SK-N-SH (cell line): ENCODE measurements around the gene BCL7B. TPM values are rescaled to one million over a fixed set of nuclear protein-coding genes. Genes with fewer than 3 reads are reported as not detected.
"Not testable (repeated sequence)": the region's sequence is repeated elsewhere in the genome, so short reads cannot be mapped to it uniquely, and the experiment has no call there.

Experiments
- CTCF ChIA-PET: fragments of 300-600, 350-600 bp; formaldehyde crosslinking; extraction: SDS; loops from one replicate; lab custom pipeline; 2021; lab: Yijun Ruan, JAX
- POLR2A ChIA-PET: fragments of 350-600 bp; sonication (Branson Sonifier 250); formaldehyde crosslinking; extraction: SDS; loops from one replicate; lab custom pipeline; 2020; ENCODE audit warnings: antibody characterized with exemption, inconsistent platforms; lab: Yijun Ruan, JAX
- DNase-seq: peaks from one replicate; pipeline ENCODE4 v3.0.0; 2012
- H2AFZ ChIP-seq: fragments of 200-600 bp; sonication (generic); 2 replicates; pipeline ENCODE4 v1.8.1; 2016; ENCODE audit warnings: antibody characterized with exemption, mild to moderate bottlenecking, low read depth
- H3F3A ChIP-seq: fragments of 200-600 bp; sonication (generic); replicated peaks from 2 replicates; pipeline ENCODE3; 2016; ENCODE audit warnings: antibody characterized with exemption, mild to moderate bottlenecking; ENCODE audit not compliant: insufficient read depth
- H3K27ac ChIP-seq, 2 experiments: fragments of 200-500 bp in 1 of 2; fragments of 200-600 bp in 1 of 2; sonication (Bioruptor generic) in 1 of 2; sonication (generic), shearing (Covaris generic) in 1 of 2; 2 replicates each; pipeline versions ENCODE4 v1.5.1 to v1.6.1; 2014 to 2016; ENCODE audit warnings: low read depth in 2 of 2, inconsistent platforms in 1 of 2, low read length in 1 of 2, mild to moderate bottlenecking in 1 of 2, mixed read lengths in 1 of 2
- H3K27me3 ChIP-seq: fragments of 200-600 bp; sonication (generic), shearing (Covaris generic); 2 replicates; pipeline ENCODE4 v1.6.1; 2016; ENCODE audit warnings: mixed run types; ENCODE audit not compliant: insufficient read depth
- H3K36me3 ChIP-seq, 2 experiments: fragments of 200-500 bp in 1 of 2; fragments of 200-600 bp in 1 of 2; sonication (Bioruptor generic) in 1 of 2; sonication (generic) in 1 of 2; replicated peaks in 1 of 2; 2 replicates each; pipeline versions ENCODE3 to v1.5.1; 2014 to 2016; ENCODE audit warnings: low read length in 1 of 2, mild to moderate bottlenecking in 1 of 2; ENCODE audit not compliant: insufficient read depth in 2 of 2, control insufficient read depth in 1 of 2
- H3K4me1 ChIP-seq, 2 experiments: fragments of 200-500 bp in 1 of 2; fragments of 200-600 bp in 1 of 2; sonication (Bioruptor generic) in 1 of 2; sonication (generic), shearing (Covaris generic) in 1 of 2; 2 replicates each; pipeline versions ENCODE4 v1.5.1 to v1.6.1; 2014 to 2016; ENCODE audit warnings: low read depth in 1 of 2, low read length in 1 of 2, mixed run types in 1 of 2; ENCODE audit not compliant: insufficient read depth in 2 of 2, control insufficient read depth in 1 of 2
- H3K4me2 ChIP-seq: fragments of 200-600 bp; sonication (generic), shearing (Covaris generic); 2 replicates; pipeline ENCODE4 v1.6.1; 2017; ENCODE audit warnings: mixed run types
- H3K4me3 ChIP-seq, 2 experiments: fragments of 200-500 bp in 1 of 2; fragments of 200-600 bp in 1 of 2; sonication (Bioruptor generic) in 1 of 2; sonication (generic), shearing (Covaris generic) in 1 of 2; 2 replicates each; pipeline versions ENCODE4 v1.5.1 to v1.8.1; 2014 to 2016; ENCODE audit warnings: low read depth in 2 of 2, inconsistent platforms in 1 of 2, low read length in 1 of 2, mild to moderate bottlenecking in 1 of 2, mixed read lengths in 1 of 2, moderate library complexity in 1 of 2
- H3K79me2 ChIP-seq: fragments of 200-600 bp; sonication (generic); 2 replicates; pipeline ENCODE4 v1.8.1; 2017; ENCODE audit warnings: mild to moderate bottlenecking; ENCODE audit not compliant: insufficient read depth
- H3K9ac ChIP-seq: fragments of 200-600 bp; sonication (generic); 2 replicates; pipeline ENCODE4 v1.6.1; 2017; ENCODE audit warnings: mixed run types
- H3K9me2 ChIP-seq: fragments of 200-600 bp; sonication (generic); 2 replicates; pipeline ENCODE4 v1.6.1; 2017; ENCODE audit warnings: mixed run types
- H3K9me3 ChIP-seq: fragments of 200-600 bp; sonication (generic); 2 replicates; pipeline ENCODE4 v1.6.1; 2017; ENCODE audit warnings: mixed run types, mild to moderate bottlenecking, moderate library complexity
- H4K20me1 ChIP-seq: fragments of 200-600 bp; sonication (generic); 2 replicates; pipeline ENCODE4 v1.6.1; 2017; ENCODE audit warnings: mild to moderate bottlenecking, mixed run types; ENCODE audit not compliant: insufficient read depth
- FOSL2 ChIP-seq: IDR thresholded peaks from 2 replicates; pipeline ENCODE4 v1.4.0; 2012; ENCODE audit warnings: low read depth, mild to moderate bottlenecking, moderate library complexity, borderline replicate concordance
- FOXJ3 ChIP-seq: sonication (generic); formaldehyde crosslinking; IDR thresholded peaks from 2 replicates; pipeline ENCODE4 v1.5.1; 2020; ENCODE audit warnings: mild to moderate bottlenecking, missing genetic modification reagents
- MEF2A ChIP-seq: IDR thresholded peaks from 2 replicates; pipeline ENCODE4 v1.4.0; 2012; ENCODE audit warnings: low read depth, borderline replicate concordance
- NFIC ChIP-seq: IDR thresholded peaks from 2 replicates; pipeline ENCODE4 v1.4.0; 2012; ENCODE audit warnings: borderline replicate concordance
- NRF1 ChIP-seq: IDR thresholded peaks from 2 replicates; pipeline ENCODE4 v1.6.1; 2012; ENCODE audit warnings: low read depth, mild to moderate bottlenecking, low read length
- POLR2AphosphoS5 ChIP-seq: IDR thresholded peaks from 2 replicates; pipeline ENCODE4 v1.6.1; 2012; ENCODE audit warnings: low read depth, low read length
- RAD21 ChIP-seq: IDR thresholded peaks from 2 replicates; pipeline ENCODE4 v1.6.1; 2012; ENCODE audit warnings: mild to moderate bottlenecking, low read length
- RCOR1 ChIP-seq: fragments of 150-350 bp; IDR thresholded peaks from 2 replicates; pipeline ENCODE4 v1.6.1; 2017; ENCODE audit warnings: antibody characterized with exemption, low read length
- RXRA ChIP-seq: IDR thresholded peaks from 2 replicates; pipeline ENCODE4 v1.4.0; 2012; ENCODE audit warnings: low read depth, mild to moderate bottlenecking, borderline replicate concordance
- SIN3A ChIP-seq: IDR thresholded peaks from 2 replicates; pipeline ENCODE4 v1.6.1; 2012; ENCODE audit warnings: low read depth, mild to moderate bottlenecking, low read length, moderate library complexity, borderline replicate concordance
- TAF1 ChIP-seq: IDR thresholded peaks from 2 replicates; pipeline ENCODE4 v1.6.1; 2012; ENCODE audit warnings: low read depth, mild to moderate bottlenecking, low read length, moderate library complexity, borderline replicate concordance
- TEAD4 ChIP-seq: IDR thresholded peaks from 2 replicates; pipeline ENCODE4 v1.4.0; 2012; ENCODE audit warnings: mild to moderate bottlenecking, borderline replicate concordance; ENCODE audit not compliant: insufficient read depth
- WGBS: methylation state at CpG from one replicate; pipeline ENCODE4 v1.1.6; 2017; ENCODE audit warnings: low lambda C conversion rate; 5-methylcytosine and 5-hydroxymethylcytosine counted together
- polyA plus RNA-seq, 3 experiments: library from polyadenylated mRNA; depleted of rRNA; stranded (reverse); fragments of >200 nt; gene quantifications; 2 replicates each; pipeline ENCODE4 v1.2.3, GENCODE V29; 2012
- TF ChIP-seq, protein P1 (sequence below): fragments of 150-350 bp; IDR thresholded peaks from 2 replicates; pipeline ENCODE4 v1.6.1; 2017; ENCODE audit warnings: antibody characterized with exemption, low read length, low read depth, borderline replicate concordance
- TF ChIP-seq, protein P2 (sequence below): fragments of 150-350 bp; IDR thresholded peaks from 2 replicates; pipeline ENCODE4 v1.6.1; 2016; ENCODE audit warnings: mild to moderate bottlenecking, low read depth, low read length
- TF ChIP-seq, protein P3 (sequence below): fragments of 200-600 bp; sonication (generic); IDR thresholded peaks from 2 replicates; pipeline ENCODE4 v1.6.1; 2017; ENCODE audit warnings: antibody characterized with exemption, mild to moderate bottlenecking, moderate library complexity
- TF ChIP-seq, protein P4 (sequence below): IDR thresholded peaks from 2 replicates; pipeline ENCODE4 v1.4.0; 2012; ENCODE audit warnings: low read depth, borderline replicate concordance

The BCL7B gene
- polyA plus RNA-seq, 1 of the 3 experiments (the other 2 are of a cell fraction), result 114 TPM

DNA sequence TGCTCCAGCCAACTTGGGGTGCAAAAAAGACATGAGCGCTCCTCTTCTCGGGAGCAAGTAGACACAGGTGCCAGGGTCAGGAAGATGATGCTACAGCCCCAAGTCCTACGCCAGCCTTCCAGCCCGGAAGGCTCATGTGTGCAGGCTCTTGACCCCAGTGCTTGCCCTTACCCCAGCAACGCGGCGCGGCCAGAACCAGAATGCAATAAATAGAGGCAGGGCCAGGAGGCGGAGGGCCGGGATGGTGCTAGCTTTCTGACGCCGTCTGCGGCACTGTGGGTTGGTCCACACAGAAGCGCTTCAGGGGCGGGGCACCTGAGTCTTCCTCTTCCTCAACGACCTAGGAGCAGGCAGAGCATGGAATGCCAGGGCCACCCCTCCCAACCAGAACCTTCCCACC is 20.4 kb downstream of the BCL7B start:
- POLR2A ChIA-PET, result no interaction called here
- Histone ChIP-seq H3K9me2 (no peaks in the 10 kb centered on the region), H3K4me1 (no peaks in the 10 kb centered on the region), H3K36me3 (peaks cover 37 to 49% of the 10 kb centered on the region in 2 experiments), H3K4me2 (no peak overlapping the region), H3F3A (no peaks in the 10 kb centered on the region), H3K9ac (no peak overlapping the region)
- no peak for DNase-seq
- TF ChIP-seq FOXJ3, result no peak
- TF ChIP-seq, protein P1, sequence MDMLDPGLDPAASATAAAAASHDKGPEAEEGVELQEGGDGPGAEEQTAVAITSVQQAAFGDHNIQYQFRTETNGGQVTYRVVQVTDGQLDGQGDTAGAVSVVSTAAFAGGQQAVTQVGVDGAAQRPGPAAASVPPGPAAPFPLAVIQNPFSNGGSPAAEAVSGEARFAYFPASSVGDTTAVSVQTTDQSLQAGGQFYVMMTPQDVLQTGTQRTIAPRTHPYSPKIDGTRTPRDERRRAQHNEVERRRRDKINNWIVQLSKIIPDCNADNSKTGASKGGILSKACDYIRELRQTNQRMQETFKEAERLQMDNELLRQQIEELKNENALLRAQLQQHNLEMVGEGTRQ, result no peak
- no peak for TF ChIP-seq RCOR1
- TF ChIP-seq RXRA, result no peak
- TF ChIP-seq POLR2AphosphoS5, result no peak
- no peak for TF ChIP-seq NFIC
- TF ChIP-seq, protein P2, sequence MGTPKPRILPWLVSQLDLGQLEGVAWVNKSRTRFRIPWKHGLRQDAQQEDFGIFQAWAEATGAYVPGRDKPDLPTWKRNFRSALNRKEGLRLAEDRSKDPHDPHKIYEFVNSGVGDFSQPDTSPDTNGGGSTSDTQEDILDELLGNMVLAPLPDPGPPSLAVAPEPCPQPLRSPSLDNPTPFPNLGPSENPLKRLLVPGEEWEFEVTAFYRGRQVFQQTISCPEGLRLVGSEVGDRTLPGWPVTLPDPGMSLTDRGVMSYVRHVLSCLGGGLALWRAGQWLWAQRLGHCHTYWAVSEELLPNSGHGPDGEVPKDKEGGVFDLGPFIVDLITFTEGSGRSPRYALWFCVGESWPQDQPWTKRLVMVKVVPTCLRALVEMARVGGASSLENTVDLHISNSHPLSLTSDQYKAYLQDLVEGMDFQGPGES, result no peak
- TF ChIP-seq TEAD4, result no peak
- TF ChIP-seq, protein P3, sequence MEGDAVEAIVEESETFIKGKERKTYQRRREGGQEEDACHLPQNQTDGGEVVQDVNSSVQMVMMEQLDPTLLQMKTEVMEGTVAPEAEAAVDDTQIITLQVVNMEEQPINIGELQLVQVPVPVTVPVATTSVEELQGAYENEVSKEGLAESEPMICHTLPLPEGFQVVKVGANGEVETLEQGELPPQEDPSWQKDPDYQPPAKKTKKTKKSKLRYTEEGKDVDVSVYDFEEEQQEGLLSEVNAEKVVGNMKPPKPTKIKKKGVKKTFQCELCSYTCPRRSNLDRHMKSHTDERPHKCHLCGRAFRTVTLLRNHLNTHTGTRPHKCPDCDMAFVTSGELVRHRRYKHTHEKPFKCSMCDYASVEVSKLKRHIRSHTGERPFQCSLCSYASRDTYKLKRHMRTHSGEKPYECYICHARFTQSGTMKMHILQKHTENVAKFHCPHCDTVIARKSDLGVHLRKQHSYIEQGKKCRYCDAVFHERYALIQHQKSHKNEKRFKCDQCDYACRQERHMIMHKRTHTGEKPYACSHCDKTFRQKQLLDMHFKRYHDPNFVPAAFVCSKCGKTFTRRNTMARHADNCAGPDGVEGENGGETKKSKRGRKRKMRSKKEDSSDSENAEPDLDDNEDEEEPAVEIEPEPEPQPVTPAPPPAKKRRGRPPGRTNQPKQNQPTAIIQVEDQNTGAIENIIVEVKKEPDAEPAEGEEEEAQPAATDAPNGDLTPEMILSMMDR, result no peak
- no peak for TF ChIP-seq SIN3A
- TF ChIP-seq TAF1, result no peak
- TF ChIP-seq, all 33 proteins: peak for 0
- Histone ChIP-seq H3K27me3 (no peaks in the 10 kb centered on the region), H4K20me1 (0 out of 2 replicates have a peak, but pooled peaks cover 4% of the 10 kb centered on the region), H2AFZ (no peak overlapping the region), H3K79me2 (peaks cover 24% of the 10 kb centered on the region), H3K27ac (no peak overlapping the region), H3K4me3 (no peak overlapping the region), H3K9me3 (no peaks in the 10 kb centered on the region)
- CTCF ChIA-PET, result interaction anchor here (0.7 to 1.2 kb wide), 2 partner anchors 10 kb away, joined by 3 read pairs; no protein-coding TSS in a partner anchor
- WGBS, result 95% methylated on average over 16 of the region's 16 CpGs

DNA sequence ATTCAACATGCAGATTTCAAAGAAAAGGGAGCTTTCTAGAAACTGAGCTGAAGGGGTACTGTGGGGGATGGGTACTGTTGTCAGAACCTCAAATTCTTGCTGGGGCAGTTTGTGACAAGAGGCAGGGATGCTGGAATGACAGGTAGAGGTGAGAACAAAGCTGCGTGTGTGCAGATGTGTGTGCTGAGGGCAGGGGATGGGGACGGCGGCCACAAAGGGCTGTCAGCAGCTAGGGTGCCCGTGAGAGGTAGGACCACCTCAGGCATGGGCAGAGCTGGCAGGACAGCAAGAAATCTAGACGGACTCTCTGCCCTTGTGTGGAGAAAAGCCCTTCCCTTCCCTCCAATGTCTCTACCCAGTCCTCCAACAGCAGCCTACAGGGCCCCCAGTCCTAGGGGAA is 21.0 kb downstream of the BCL7B start:
- H3K4me1 ChIP-seq, result no peaks in the 10 kb centered on the region
- H3K9me3 ChIP-seq, result no peaks in the 10 kb centered on the region
- no peak overlapping the region for H3K4me3 ChIP-seq
- 88% methylated on average over 5 of the region's 5 CpGs for WGBS
- no peak overlapping the region for H2AFZ ChIP-seq
- H3K4me2 ChIP-seq, result no peak overlapping the region
- POLR2A ChIA-PET, result no interaction called here
- H3K27me3 ChIP-seq, result no peaks in the 10 kb centered on the region
- peaks cover 32 to 46% of the 10 kb centered on the region in 2 experiments for H3K36me3 ChIP-seq
- CTCF ChIA-PET, result interaction anchor here (0.7 to 1.2 kb wide), 4 partner anchors 9 to 71 kb away, joined by 3 to 4 read pairs (median 3); no protein-coding TSS in a partner anchor
- TF ChIP-seq NRF1, result no peak
- TF ChIP-seq, protein P4, sequence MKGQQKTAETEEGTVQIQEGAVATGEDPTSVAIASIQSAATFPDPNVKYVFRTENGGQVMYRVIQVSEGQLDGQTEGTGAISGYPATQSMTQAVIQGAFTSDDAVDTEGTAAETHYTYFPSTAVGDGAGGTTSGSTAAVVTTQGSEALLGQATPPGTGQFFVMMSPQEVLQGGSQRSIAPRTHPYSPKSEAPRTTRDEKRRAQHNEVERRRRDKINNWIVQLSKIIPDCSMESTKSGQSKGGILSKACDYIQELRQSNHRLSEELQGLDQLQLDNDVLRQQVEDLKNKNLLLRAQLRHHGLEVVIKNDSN, result no peak
- TF ChIP-seq POLR2AphosphoS5, result no peak
- no peak for TF ChIP-seq MEF2A
- TF ChIP-seq FOXJ3, result no peak
- TF ChIP-seq RAD21, result no peak
- no peak for TF ChIP-seq RXRA
- TF ChIP-seq FOSL2, result no peak
- TF ChIP-seq RCOR1, result no peak
- H3F3A ChIP-seq, result no peaks in the 10 kb centered on the region
- H3K9me2 ChIP-seq, result no peaks in the 10 kb centered on the region
- H3K9ac ChIP-seq, result no peak overlapping the region
- peaks cover 19% of the 10 kb centered on the region; the same call in 1 of the 2 replicates for H3K79me2 ChIP-seq
- H3K27ac ChIP-seq, result no peak overlapping the region
- H4K20me1 ChIP-seq, result no peaks in the 10 kb centered on the region
- no peak for DNase-seq

DNA sequence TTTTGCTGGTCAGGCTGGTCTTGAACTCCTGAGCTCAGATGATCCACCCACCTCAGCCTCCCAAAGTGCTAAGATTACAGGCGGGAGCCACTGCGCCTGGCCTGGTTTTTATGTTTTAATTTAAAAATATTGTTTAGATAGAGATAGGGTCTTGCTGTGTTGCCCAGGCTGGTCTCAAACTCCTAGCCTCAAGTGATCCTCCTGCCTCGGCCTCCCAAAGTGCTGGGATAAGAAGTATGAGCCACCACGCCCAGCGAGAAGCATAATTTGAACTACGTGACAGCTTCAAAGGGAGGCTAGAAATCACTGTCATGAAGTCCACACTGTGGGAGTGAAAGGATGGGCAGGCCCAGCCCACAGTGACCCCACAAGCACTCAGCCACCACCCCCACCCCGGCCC is 21.6 kb downstream of the BCL7B start:
- H3K4me1 ChIP-seq, H3K27me3 ChIP-seq, H3K4me2 ChIP-seq, H3K9me2 ChIP-seq, H3K27ac ChIP-seq, H2AFZ ChIP-seq, H4K20me1 ChIP-seq, H3K4me3 ChIP-seq, H3K9ac ChIP-seq, POLR2A ChIA-PET, H3F3A ChIP-seq, H3K9me3 ChIP-seq, DNase-seq: not testable (repeated sequence)
- CTCF ChIA-PET, result interaction anchor here (1.0 to 1.2 kb wide), 3 partner anchors 8 to 71 kb away, joined by 3 to 4 read pairs (median 3); no protein-coding TSS in a partner anchor
- WGBS, result 95% methylated on average over 7 of the region's 7 CpGs
- Histone ChIP-seq H3K79me2 (peaks cover 13% of the 10 kb centered on the region; the same call in 1 of the 2 replicates), H3K36me3 (peaks cover 32 to 44% of the 10 kb centered on the region in 2 experiments)
